Measurements from ENCODE around the gene LRRC4C. TPM values are rescaled to one million over a fixed set of nuclear protein-coding genes. Genes with fewer than 3 reads are reported as not detected.

The LRRC4C gene
- total RNA-seq, 1 experiment from 2014 or later: 0.72 TPM

DNA sequence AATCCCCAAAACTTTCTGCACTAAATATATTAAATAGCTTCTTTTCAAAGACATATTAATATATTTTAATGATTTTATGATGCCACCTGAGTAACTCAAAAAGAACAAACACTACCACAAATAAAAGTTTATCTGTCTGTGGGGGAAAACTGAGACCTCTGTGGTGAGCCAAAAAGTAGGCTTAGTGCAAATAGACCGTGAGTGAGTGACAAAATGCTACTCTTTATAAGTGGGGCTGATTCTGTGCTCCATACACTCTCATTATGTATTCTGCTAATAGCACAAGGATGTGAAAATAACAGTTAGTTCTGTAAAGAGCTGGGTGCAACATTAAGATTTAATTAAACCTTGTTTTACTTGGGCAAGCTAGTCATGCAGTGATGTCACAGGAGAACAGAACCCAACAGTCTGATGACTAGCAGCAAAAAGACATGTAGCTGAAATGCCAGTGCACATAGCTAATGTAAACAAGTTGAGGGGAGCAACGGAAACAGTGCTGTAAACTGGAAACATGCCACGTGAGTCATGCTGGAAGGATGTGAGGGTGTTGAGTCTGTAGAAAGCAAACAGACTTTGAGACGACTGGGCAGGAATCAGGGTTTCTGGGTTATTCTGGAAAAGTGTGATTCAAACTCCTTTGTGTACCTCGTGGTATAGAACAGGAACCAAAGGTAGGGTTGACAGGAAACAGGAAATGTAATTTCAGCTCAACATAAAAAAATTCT lies 1130.4 kb downstream of the LRRC4C start:
- no peak overlapping the region for H3K27ac Mint-ChIP-seq
- no peak for ATAC-seq

GRCh38 chr11:40323241-40323640 lies 1136.2 kb downstream of the LRRC4C start:
- TF ChIP-seq ATF6 (CRISPR knock-in tag; IDR thresholded peaks at IDR 0.05) (no peak), NR1H2 (CRISPR knock-in tag; IDR thresholded peaks at IDR 0.05) (no peak), RORB (CRISPR knock-in tag; IDR thresholded peaks at IDR 0.05) (no peak), ZNF317 (CRISPR knock-in tag; IDR thresholded peaks at IDR 0.05; ENCODE audit: borderline replicate concordance, low read depth) (no peak), CTCF (IDR thresholded peaks at IDR 0.05) (no peak), ZNF425 (CRISPR knock-in tag; conservative IDR thresholded peaks at IDR 0.05) (no peak), TP53 (CRISPR knock-in tag; IDR thresholded peaks at IDR 0.05) (no peak), RELA (CRISPR knock-in tag; IDR thresholded peaks at IDR 0.05; ENCODE audit: borderline replicate concordance) (no peak), EMX1 (CRISPR knock-in tag; IDR thresholded peaks at IDR 0.05) (no peak), FOXK1 (CRISPR knock-in tag; IDR thresholded peaks at IDR 0.05) (no peak), MLX (CRISPR knock-in tag; IDR thresholded peaks at IDR 0.05) (no peak), FOXP1 (CRISPR knock-in tag; IDR thresholded peaks at IDR 0.05; ENCODE audit: borderline replicate concordance) (no peak), ZNF138 (CRISPR knock-in tag; conservative IDR thresholded peaks at IDR 0.05) (no peak), ZNF263 (CRISPR knock-in tag; IDR thresholded peaks at IDR 0.05; ENCODE audit: low read depth) (no peak), ZNF121 (CRISPR knock-in tag; IDR thresholded peaks at IDR 0.05) (no peak), SMAD3 (CRISPR knock-in tag; IDR thresholded peaks at IDR 0.05; ENCODE audit: borderline replicate concordance) (no peak)
- TF ChIP-seq, protein P1, sequence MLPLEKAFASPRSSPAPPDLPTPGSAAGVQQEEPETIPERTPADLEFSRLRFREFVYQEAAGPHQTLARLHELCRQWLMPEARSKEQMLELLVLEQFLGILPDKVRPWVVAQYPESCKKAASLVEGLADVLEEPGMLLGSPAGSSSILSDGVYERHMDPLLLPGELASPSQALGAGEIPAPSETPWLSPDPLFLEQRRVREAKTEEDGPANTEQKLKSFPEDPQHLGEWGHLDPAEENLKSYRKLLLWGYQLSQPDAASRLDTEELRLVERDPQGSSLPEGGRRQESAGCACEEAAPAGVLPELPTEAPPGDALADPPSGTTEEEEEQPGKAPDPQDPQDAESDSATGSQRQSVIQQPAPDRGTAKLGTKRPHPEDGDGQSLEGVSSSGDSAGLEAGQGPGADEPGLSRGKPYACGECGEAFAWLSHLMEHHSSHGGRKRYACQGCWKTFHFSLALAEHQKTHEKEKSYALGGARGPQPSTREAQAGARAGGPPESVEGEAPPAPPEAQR (CRISPR knock-in tag; IDR thresholded peaks at IDR 0.05): no peak
- H3K36me3 Mint-ChIP-seq: no peaks in the 10 kb centered on the region
- no peak overlapping the region for H3K4me3 Mint-ChIP-seq
- DNase-seq (ENCODE audit: low spot score): no peak
- no peaks in the 10 kb centered on the region for H3K4me1 Mint-ChIP-seq
- ChIA-PET CTCF (no interaction called here), POLR2A (no interaction called here)
- no peaks in the 10 kb centered on the region for H3K9me3 Mint-ChIP-seq
- no peak for ATAC-seq
- no peaks in the 10 kb centered on the region; the same call in 1 of the 2 replicates for H3K27me3 Mint-ChIP-seq (ENCODE audit: low read depth)
- H3K27ac Mint-ChIP-seq: no peak overlapping the region

More for the DNA sequence above, 1130.4 kb downstream of the LRRC4C start:
- TF ChIP-seq ZNF138 (CRISPR knock-in tag; conservative IDR thresholded peaks at IDR 0.05): no peak
- TF ChIP-seq PREB (CRISPR knock-in tag; IDR thresholded peaks at IDR 0.05; ENCODE audit: borderline replicate concordance): no peak
- TF ChIP-seq ZNF317 (CRISPR knock-in tag; IDR thresholded peaks at IDR 0.05; ENCODE audit: borderline replicate concordance, low read depth): no peak
- Mint-ChIP-seq H3K4me3 (no peak overlapping the region), H3K36me3 (no peaks in the 10 kb centered on the region), H3K4me1 (no peaks in the 10 kb centered on the region), H3K27me3 (ENCODE audit: low read depth) (no peaks in the 10 kb centered on the region; the same call in 1 of the 2 replicates), H3K9me3 (peaks cover 5% of the 10 kb centered on the region)
- no peak for DNase-seq (ENCODE audit: low spot score)
- ChIA-PET CTCF (no interaction called here), POLR2A (no interaction called here)
